ENCODE results near the gene ASIC2. TPM values are rescaled to one million over a fixed set of nuclear protein-coding genes. Genes with fewer than 3 reads are reported as not detected.

Gene ASIC2
- total RNA-seq, 2 experiments from 2014 or later = not detected

GRCh38 chr17:33099252-33099651 is 193.8 kb downstream of the ASIC2 start:
- ChIA-PET POLR2A (no interaction called here), CTCF (no interaction called here)
- DNase-seq (no peak), ATAC-seq (no peak)
- H3K9me3 Mint-ChIP-seq = no peaks in the 10 kb centered on the region
- H3K36me3 Mint-ChIP-seq (ENCODE audit: low read depth) = no peaks in the 10 kb centered on the region
- TF ChIP-seq CTCF (IDR thresholded peaks at IDR 0.05) = no peak
- intact Hi-C loops (cut with micrococcal nuclease) = no loop called here
- peaks cover 4% of the 10 kb centered on the region for H3K27me3 Mint-ChIP-seq
- H3K4me1 Mint-ChIP-seq (ENCODE audit: low read depth) = no peaks in the 10 kb centered on the region
- H3K4me3 Mint-ChIP-seq = no peak overlapping the region
- H3K27ac Mint-ChIP-seq = no peak overlapping the region

- Mint-ChIP-seq H3K27ac (no peak overlapping the region), H3K36me3 (ENCODE audit: low read depth) (no peaks in the 10 kb centered on the region), H3K4me3 (no peak overlapping the region), H3K4me1 (ENCODE audit: low read depth) (no peaks in the 10 kb centered on the region), H3K9me3 (no peaks in the 10 kb centered on the region), H3K27me3 (peaks cover 4% of the 10 kb centered on the region)
- intact Hi-C loops (cut with micrococcal nuclease) = no loop called here
- CTCF ChIA-PET = interaction anchor here (1.0 kb wide), 1 partner anchor 10 kb away, joined by 3 read pairs; no protein-coding TSS in a partner anchor
- no peak for TF ChIP-seq CTCF (IDR thresholded peaks at IDR 0.05)
- DNase-seq (no peak), ATAC-seq (no peak)
- POLR2A ChIA-PET = no interaction called here
These were observed 195.7 kb downstream of the ASIC2 start for GRCh38 chr17:33097411-33097810.

- Mint-ChIP-seq H3K4me3 (no peak overlapping the region), H3K27ac (no peak overlapping the region), H3K27me3 (peaks cover 5% of the 10 kb centered on the region), H3K4me1 (ENCODE audit: low read depth) (no peaks in the 10 kb centered on the region), H3K9me3 (no peaks in the 10 kb centered on the region), H3K36me3 (ENCODE audit: low read depth) (no peaks in the 10 kb centered on the region)
- DNase-seq = no peak
- CTCF ChIA-PET = no interaction called here
- no peak for ATAC-seq
- POLR2A ChIA-PET = no interaction called here
- no peak for TF ChIP-seq CTCF (IDR thresholded peaks at IDR 0.05)
- intact Hi-C loops (cut with micrococcal nuclease) = no loop called here
These were observed 196.9 kb downstream of the ASIC2 start for GRCh38 chr17:33096161-33096560.

- intact Hi-C loops (cut with micrococcal nuclease) = no loop called here
- Mint-ChIP-seq H3K27ac (no peak overlapping the region), H3K4me1 (ENCODE audit: low read depth) (no peaks in the 10 kb centered on the region), H3K27me3 (peaks cover 25% of the 10 kb centered on the region), H3K9me3 (no peaks in the 10 kb centered on the region), H3K36me3 (ENCODE audit: low read depth) (no peaks in the 10 kb centered on the region), H3K4me3 (no peak overlapping the region)
- ATAC-seq (no peak), DNase-seq (no peak)
- ChIA-PET POLR2A (no interaction called here), CTCF (no interaction called here)
- TF ChIP-seq CTCF (IDR thresholded peaks at IDR 0.05) = no peak
These were observed 201.8 kb downstream of the ASIC2 start for GRCh38 chr17:33091271-33091670.

- DNase-seq (no peak), ATAC-seq (no peak)
- Mint-ChIP-seq H3K4me1 (ENCODE audit: low read depth) (no peaks in the 10 kb centered on the region), H3K9me3 (no peaks in the 10 kb centered on the region), H3K36me3 (ENCODE audit: low read depth) (no peaks in the 10 kb centered on the region), H3K4me3 (no peak overlapping the region), H3K27me3 (peaks cover 25% of the 10 kb centered on the region), H3K27ac (no peak overlapping the region)
- no peak for TF ChIP-seq CTCF (IDR thresholded peaks at IDR 0.05)
- ChIA-PET POLR2A (no interaction called here), CTCF (no interaction called here)
- intact Hi-C loops (cut with micrococcal nuclease) = no loop called here
These were observed 202.3 kb downstream of the ASIC2 start for GRCh38 chr17:33090806-33091205.

Measured in activated CD8-positive, alpha-beta T cell treated with anti-CD3 and anti-CD28 coated beads for 36 hours (primary cell).